Trophoblast cell (in vitro differentiated cells and primary cell): ENCODE data around the gene DNAJB8.
A peak's percentile ranks its signal among the peaks of the same experiment; 100 is the strongest.

Experiments used
- DNase-seq, 2 donors: peaks; one replicate each; pipeline ENCODE4 v3.0.0-alpha.2; 2016
- H2AFZ ChIP-seq: 2 replicates; pipeline ENCODE4 v1.6.1; 2013; ENCODE audit warnings: low read length, moderate library complexity, mild to moderate bottlenecking; ENCODE audit not compliant: insufficient read depth, poor library complexity
- H2AK5ac ChIP-seq: 2 replicates; pipeline ENCODE4 v1.6.1; 2013; ENCODE audit warnings: mild to moderate bottlenecking, low read length
- H2BK120ac ChIP-seq: 2 replicates; pipeline ENCODE4 v1.6.1; 2013; ENCODE audit warnings: low read length, mild to moderate bottlenecking, moderate library complexity; ENCODE audit not compliant: insufficient read depth, poor library complexity
- H2BK12ac ChIP-seq: 2 replicates; pipeline ENCODE4 v1.6.1; 2013; ENCODE audit warnings: mild to moderate bottlenecking, low read length, moderate library complexity
- H2BK5ac ChIP-seq: 2 replicates; pipeline ENCODE4 v1.6.1; 2013; ENCODE audit warnings: low read length, low read depth, moderate library complexity, mild to moderate bottlenecking; ENCODE audit not compliant: poor library complexity
- H3K14ac ChIP-seq: 2 replicates; pipeline ENCODE4 v1.6.1; 2013; ENCODE audit warnings: mild to moderate bottlenecking, low read length
- H3K18ac ChIP-seq: 2 replicates; pipeline ENCODE4 v1.6.1; 2013; ENCODE audit warnings: mild to moderate bottlenecking, low read length
- H3K23ac ChIP-seq: 2 replicates; pipeline ENCODE4 v1.6.1; 2013; ENCODE audit warnings: low read length
- H3K27ac ChIP-seq: 2 replicates; pipeline ENCODE4 v1.5.1; 2013; ENCODE audit warnings: low read depth, mild to moderate bottlenecking, inconsistent platforms, low read length, moderate library complexity
- H3K27me3 ChIP-seq: 2 replicates; pipeline ENCODE4 v1.6.1; 2013; ENCODE audit warnings: inconsistent platforms, mild to moderate bottlenecking, low read length, moderate library complexity; ENCODE audit not compliant: insufficient read depth
- H3K36me3 ChIP-seq, 2 experiments: 1 replicate in 1 of 2; 2 replicates in 1 of 2; pipeline ENCODE4 v1.6.1; 2013; ENCODE audit warnings: low read length in 2 of 2, mild to moderate bottlenecking in 2 of 2, moderate library complexity in 1 of 2; ENCODE audit not compliant: insufficient read depth in 2 of 2, control insufficient read depth in 1 of 2
- H3K4ac ChIP-seq: 2 replicates; pipeline ENCODE4 v1.6.1; 2013; ENCODE audit warnings: low read depth, mild to moderate bottlenecking, low read length, moderate library complexity
- H3K4me1 ChIP-seq, 2 experiments: 1 replicate in 1 of 2; 2 replicates in 1 of 2; pipeline ENCODE4 v1.6.1; 2013; ENCODE audit warnings: low read length in 2 of 2, mild to moderate bottlenecking in 2 of 2, moderate library complexity in 1 of 2; ENCODE audit not compliant: insufficient read depth in 2 of 2, control insufficient read depth in 1 of 2
- H3K4me2 ChIP-seq: 2 replicates; pipeline ENCODE4 v1.6.1; 2013; ENCODE audit warnings: inconsistent platforms, mild to moderate bottlenecking, low read length, moderate library complexity
- H3K4me3 ChIP-seq: 2 replicates; pipeline ENCODE4 v1.5.1; 2013; ENCODE audit warnings: mild to moderate bottlenecking, low read depth, low read length, inconsistent platforms
- H3K79me1 ChIP-seq: one replicate; pipeline ENCODE4 v1.6.1; 2013; ENCODE audit warnings: low read length
- H3K79me2 ChIP-seq: 2 replicates; pipeline ENCODE4 v1.6.1; 2013; ENCODE audit warnings: low read length, mild to moderate bottlenecking; ENCODE audit not compliant: control insufficient read depth, insufficient read depth, poor library complexity
- H3K9ac ChIP-seq: 2 replicates; pipeline ENCODE4 v1.6.1; 2013; ENCODE audit warnings: mild to moderate bottlenecking, low read length
- H3K9me3 ChIP-seq: 2 replicates; pipeline ENCODE4 v1.6.1; 2013; ENCODE audit warnings: low read depth, mild to moderate bottlenecking, control low read depth, inconsistent platforms, low read length; ENCODE audit not compliant: insufficient read depth
- H4K12ac ChIP-seq: 2 replicates; pipeline ENCODE4 v1.6.1; 2013; ENCODE audit warnings: low read depth, mild to moderate bottlenecking, low read length, moderate library complexity
- H4K8ac ChIP-seq: 2 replicates; pipeline ENCODE4 v1.6.1; 2013; ENCODE audit warnings: low read depth, mild to moderate bottlenecking, low read length, moderate library complexity
- H4K91ac ChIP-seq: one replicate; pipeline ENCODE4 v1.6.1; 2013; ENCODE audit warnings: low read depth, mild to moderate bottlenecking, low read length, moderate library complexity
- WGBS: extraction: QIAGEN DNeasy Blood & Tissue Kit; methylation state at CpG from one replicate; pipeline ENCODE4 v1.1.7; 2013; ENCODE audit warnings: missing lambda C conversion rate; ENCODE audit not compliant: insufficient read length, insufficient coverage; ENCODE audit errors: extremely low coverage; 5-methylcytosine and 5-hydroxymethylcytosine counted together

The DNAJB8 gene

GRCh38 chr3:128459461-128459820 is 7.2 kb downstream of the DNAJB8 start:
- Histone ChIP-seq H3K23ac (no peak overlapping the region), H3K4me1 (peaks cover 2% of the 10 kb centered on the region in 2 experiments), H2AK5ac (no peak overlapping the region), H4K91ac (peak overlapping the region; percentile 25), H3K9me3 (peaks cover 2% of the 10 kb centered on the region), H2BK12ac (no peak overlapping the region), H3K18ac (no peak overlapping the region), H3K9ac (no peak overlapping the region), H2BK120ac (no peak overlapping the region), H3K27me3 (no peaks in the 10 kb centered on the region), H3K14ac (no peak overlapping the region), H3K4me2 (no peak overlapping the region), H3K27ac (no peak overlapping the region), H4K12ac (no peak overlapping the region), H3K79me2 (no peaks in the 10 kb centered on the region), H3K4me3 (no peak overlapping the region), H3K4ac (no peak overlapping the region), H4K8ac (no peak overlapping the region), H2BK5ac (no peak overlapping the region), H3K79me1 (peaks cover 6% of the 10 kb centered on the region), H3K36me3 (no peaks in the 10 kb centered on the region), H2AFZ (no peak overlapping the region)
- WGBS = no CpG with 5 or more reads among the region's 9 CpGs
- DNase-seq = no peak

DNA sequence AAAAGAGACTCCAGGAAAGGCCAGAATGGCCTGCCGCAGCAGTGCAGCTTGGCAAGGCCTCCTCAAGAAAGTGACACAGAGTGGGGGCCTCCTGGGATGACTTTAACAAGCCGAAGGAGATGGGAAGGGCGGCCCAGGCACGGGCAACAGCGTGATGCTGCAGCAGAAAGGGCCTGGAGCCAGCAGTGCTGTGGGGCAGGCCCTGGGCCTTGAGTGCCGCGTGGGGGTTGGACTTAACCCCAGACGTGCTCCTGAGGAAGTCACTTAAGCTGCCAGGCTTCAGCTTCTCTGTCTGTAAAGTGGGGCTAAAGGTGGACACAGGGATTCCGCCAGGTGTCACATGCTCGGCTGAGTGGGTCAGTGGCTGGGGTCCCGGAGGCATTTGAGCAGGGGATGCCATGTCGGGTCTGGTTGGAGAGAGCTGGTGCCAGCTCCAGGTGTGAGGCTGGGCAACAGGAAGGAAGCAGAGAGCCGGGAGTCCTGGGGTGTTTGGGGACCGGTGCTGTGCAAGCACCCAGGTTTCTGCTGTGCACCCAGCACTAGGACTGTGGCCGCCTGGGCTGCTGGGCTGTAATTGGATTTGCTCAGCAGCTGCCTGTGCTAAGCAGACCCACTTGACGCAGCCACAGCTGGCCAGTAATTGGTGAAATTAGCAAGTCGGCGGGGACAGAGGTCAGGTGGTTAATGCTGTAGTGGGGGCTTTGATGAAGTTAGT is 7.8 kb downstream of the DNAJB8 start:
- Histone ChIP-seq H4K91ac (peak overlapping the region; percentile 25), H3K79me1 (peaks cover 9% of the 10 kb centered on the region), H2BK120ac (peak overlapping the region; percentile 10), H3K9ac (no peak overlapping the region), H3K18ac (no peak overlapping the region), H3K9me3 (peaks cover 2% of the 10 kb centered on the region), H3K14ac (no peak overlapping the region), H2AK5ac (no peak overlapping the region), H3K4me1 (peaks cover 6 to 7% of the 10 kb centered on the region in 2 experiments), H3K36me3 (no peaks in the 10 kb centered on the region), H3K23ac (no peak overlapping the region), H3K27me3 (no peaks in the 10 kb centered on the region), H3K4me2 (no peak overlapping the region), H3K27ac (no peak overlapping the region), H3K4ac (no peak overlapping the region), H2BK5ac (no peak overlapping the region), H3K79me2 (peaks cover 3% of the 10 kb centered on the region), H4K8ac (no peak overlapping the region), H4K12ac (no peak overlapping the region), H2BK12ac (no peak overlapping the region), H2AFZ (no peak overlapping the region), H3K4me3 (no peak overlapping the region)
- WGBS = no CpG with 5 or more reads among the region's 18 CpGs
- no peak for DNase-seq

DNA sequence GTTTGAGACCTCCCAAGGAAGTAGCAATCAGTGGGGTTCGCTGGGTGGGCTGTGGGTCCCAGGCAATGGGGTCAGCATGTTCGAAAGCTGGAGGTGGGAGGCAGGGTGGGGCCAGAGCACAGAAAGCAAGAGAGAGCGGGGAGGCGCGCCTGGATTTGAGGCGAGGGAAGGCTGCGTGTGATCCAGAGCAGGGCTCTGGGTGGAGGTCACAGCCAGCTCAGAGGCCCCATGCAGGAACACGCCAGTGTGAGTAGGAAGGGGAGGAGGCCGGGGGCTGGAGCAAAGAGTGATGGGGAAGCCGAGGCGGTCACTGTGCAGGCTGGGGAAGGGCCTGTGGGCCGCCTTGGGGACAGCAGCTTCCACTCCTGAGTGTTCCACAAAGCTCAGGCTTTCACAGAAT is 8.8 kb downstream of the DNAJB8 start:
- H4K8ac ChIP-seq = no peak overlapping the region
- H3K18ac ChIP-seq = no peak overlapping the region
- H2AFZ ChIP-seq = no peak overlapping the region
- no peaks in the 10 kb centered on the region for H3K27me3 ChIP-seq
- H3K4me3 ChIP-seq = no peak overlapping the region
- DNase-seq = no peak
- no peaks in the 10 kb centered on the region for H3K36me3 ChIP-seq
- H3K4ac ChIP-seq = no peak overlapping the region
- no peak overlapping the region for H2BK12ac ChIP-seq
- no peak overlapping the region for H2BK120ac ChIP-seq
- H3K9ac ChIP-seq = no peak overlapping the region
- H3K14ac ChIP-seq = no peak overlapping the region
- peaks cover 9% of the 10 kb centered on the region for H3K79me1 ChIP-seq
- no CpG with 5 or more reads among the region's 12 CpGs for WGBS
- H3K27ac ChIP-seq = no peak overlapping the region
- H4K91ac ChIP-seq = no peak overlapping the region
- H4K12ac ChIP-seq = no peak overlapping the region
- H2AK5ac ChIP-seq = no peak overlapping the region
- H3K9me3 ChIP-seq = peaks cover 2% of the 10 kb centered on the region
- H3K23ac ChIP-seq = no peak overlapping the region
- H3K4me1 ChIP-seq = peaks cover 12 to 14% of the 10 kb centered on the region in 2 experiments
- H3K79me2 ChIP-seq = peaks cover 3% of the 10 kb centered on the region
- H3K4me2 ChIP-seq = no peak overlapping the region
- H2BK5ac ChIP-seq = no peak overlapping the region

DNA sequence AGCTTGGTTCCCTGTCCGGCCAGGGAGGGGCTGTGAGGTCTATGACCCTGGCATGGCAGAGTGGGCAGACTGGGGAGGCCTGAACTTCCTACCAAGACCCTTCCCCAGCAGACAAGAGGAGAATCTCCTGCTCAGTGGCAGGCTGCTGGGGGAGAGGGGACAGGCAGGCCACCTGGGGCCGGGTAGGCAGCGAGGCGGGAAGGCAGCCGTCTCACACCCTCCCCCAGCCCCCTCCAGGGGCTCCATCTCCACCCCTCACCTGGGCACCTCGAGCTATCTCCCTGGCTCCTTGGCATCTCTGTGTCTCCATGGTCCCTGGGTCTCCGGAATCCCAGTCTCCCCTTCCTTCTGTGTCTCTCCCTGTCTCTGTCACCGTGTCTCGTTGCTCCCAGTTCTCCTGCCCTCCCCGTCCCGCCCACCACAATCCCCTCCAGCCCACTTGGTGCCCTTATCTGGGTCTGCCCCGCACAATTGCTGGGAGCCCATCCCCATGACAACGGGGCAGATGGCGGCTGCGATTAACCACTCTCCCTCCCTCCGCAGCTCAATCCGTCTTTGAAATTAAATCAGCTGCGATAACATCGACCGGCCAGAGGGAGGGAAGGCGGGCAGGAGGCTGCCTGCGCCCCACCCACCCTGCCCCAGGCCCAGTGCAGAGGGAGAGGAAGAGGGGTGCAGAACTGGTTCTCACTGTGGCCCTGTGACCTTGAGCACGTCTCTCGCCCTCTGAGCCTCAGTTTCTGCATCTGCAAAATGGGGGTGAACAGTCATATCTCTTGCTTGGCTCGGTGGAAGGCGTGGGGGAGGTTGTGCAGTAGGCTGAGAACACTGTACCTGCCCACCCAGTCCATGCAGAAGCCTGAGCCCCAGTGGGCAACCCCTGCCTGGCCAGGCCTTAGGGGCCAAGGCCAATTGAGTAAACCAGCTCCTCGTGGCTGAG is 9.6 kb downstream of the DNAJB8 start:
- Histone ChIP-seq H3K79me1 (peaks cover 9% of the 10 kb centered on the region), H3K18ac (no peak overlapping the region), H2BK120ac (no peak overlapping the region), H3K4me1 (peaks cover 12 to 14% of the 10 kb centered on the region in 2 experiments), H2AFZ (no peak overlapping the region), H3K9me3 (peaks cover 1% of the 10 kb centered on the region), H3K36me3 (no peaks in the 10 kb centered on the region), H3K27me3 (no peaks in the 10 kb centered on the region), H3K27ac (no peak overlapping the region), H3K14ac (no peak overlapping the region), H2BK5ac (no peak overlapping the region), H4K12ac (no peak overlapping the region), H2BK12ac (no peak overlapping the region), H3K4me3 (no peak overlapping the region), H2AK5ac (no peak overlapping the region), H3K4ac (no peak overlapping the region), H3K4me2 (no peak overlapping the region), H4K8ac (no peak overlapping the region), H4K91ac (peak overlapping the region; percentile 4), H3K23ac (no peak overlapping the region), H3K9ac (no peak overlapping the region), H3K79me2 (peaks cover 3% of the 10 kb centered on the region)
- WGBS = no CpG with 5 or more reads among the region's 27 CpGs
- DNase-seq = no peak
